H1 (cell line): Measurements from ENCODE around the gene HTR3E. TPM values are rescaled to one million over a fixed set of nuclear protein-coding genes. Genes with fewer than 3 reads are reported as not detected.

Experiments
- CTCF ChIA-PET: fragments of 300-600 bp; sonication (Branson Sonifier 250); formaldehyde crosslinking; loops from one replicate; lab custom pipeline; 2021; ENCODE audit not compliant: partially characterized antibody; lab: Charles Lee
- POLR2A ChIA-PET: fragments of 300-600 bp; sonication (Branson Sonifier 250); formaldehyde crosslinking; loops from one replicate; lab custom pipeline; 2021; ENCODE audit warnings: inconsistent platforms; ENCODE audit not compliant: partially characterized antibody; lab: Charles Lee
- DNase-seq, 2 experiments: peaks; one replicate each; pipeline versions ENCODE4 v3.0.0 to v3.0.0-alpha.2; 2010 to 2022; ENCODE audit warnings: low spot score in 2 of 2, low read depth in 1 of 2, mixed read lengths in 1 of 2
- FAIRE-seq: peaks from 2 replicates; lab custom pipeline; 2011; peaks lifted over from hg19 to GRCh38; lab: Jason Lieb, UNC
- H2AFZ ChIP-seq: 2 replicates; pipeline ENCODE4 v1.8.1; 2012; ENCODE audit warnings: low read length, inconsistent platforms
- H2AK5ac ChIP-seq: 2 replicates; pipeline ENCODE4 v1.6.1; 2013; ENCODE audit warnings: low read depth, low read length
- H2BK120ac ChIP-seq: replicated peaks from 2 replicates; pipeline ENCODE3; 2013; ENCODE audit warnings: low read depth, low read length, inconsistent platforms
- H2BK12ac ChIP-seq: 2 replicates; pipeline ENCODE4 v1.6.1; 2013; ENCODE audit warnings: low read depth, low read length
- H2BK15ac ChIP-seq: 2 replicates; pipeline ENCODE4 v1.6.1; 2013; ENCODE audit warnings: low read length
- H2BK20ac ChIP-seq: 2 replicates; pipeline ENCODE4 v1.6.1; 2013; ENCODE audit warnings: low read length
- H2BK5ac ChIP-seq: 2 replicates; pipeline ENCODE4 v1.6.1; 2013; ENCODE audit warnings: low read depth, low read length
- H3K14ac ChIP-seq: 2 replicates; pipeline ENCODE4 v1.6.1; 2013; ENCODE audit warnings: inconsistent platforms; ENCODE audit not compliant: insufficient read length
- H3K18ac ChIP-seq: 2 replicates; pipeline ENCODE4 v1.6.1; 2013; ENCODE audit warnings: low read length; ENCODE audit errors: extremely low read depth
- H3K23ac ChIP-seq: 2 replicates; pipeline ENCODE4 v1.6.1; 2013; ENCODE audit warnings: inconsistent platforms; ENCODE audit not compliant: insufficient read length
- H3K23me2 ChIP-seq: 2 replicates; pipeline ENCODE4 v1.6.1; 2013; ENCODE audit warnings: low read depth, low read length
- H3K27ac ChIP-seq: 2 replicates; pipeline ENCODE4 v1.6.1; 2011; ENCODE audit warnings: low read depth, low read length, inconsistent platforms
- H3K27me3 ChIP-seq, 4 experiments: replicated peaks in 1 of 4; 1 replicate in 1 of 4; 2 replicates in 3 of 4; pipeline versions ENCODE4 v1.6.1 to v1.8.1; 2011 to 2013; ENCODE audit warnings: low read length in 3 of 4, mild to moderate bottlenecking in 3 of 4, inconsistent platforms in 2 of 4, mixed read lengths in 2 of 4, moderate library complexity in 1 of 4; ENCODE audit not compliant: control insufficient read depth in 3 of 4, insufficient read depth in 3 of 4; ENCODE audit errors: extremely low read depth in 1 of 4
- H3K36me3 ChIP-seq, 4 experiments: 2 replicates each; pipeline versions ENCODE4 v1.6.1 to v1.8.1; 2011 to 2013; ENCODE audit warnings: mild to moderate bottlenecking in 4 of 4, low read length in 3 of 4, moderate library complexity in 2 of 4, control low read depth in 1 of 4, inconsistent platforms in 1 of 4; ENCODE audit not compliant: insufficient read depth in 4 of 4, control insufficient read depth in 2 of 4
- H3K4ac ChIP-seq: replicated peaks from 2 replicates; pipeline ENCODE3; 2013; ENCODE audit warnings: low read length, low read depth, mixed read lengths, inconsistent platforms; ENCODE audit not compliant: insufficient read length
- H3K4me1 ChIP-seq, 4 experiments: replicated peaks in 1 of 4; 1 replicate in 1 of 4; 2 replicates in 3 of 4; pipeline versions ENCODE4 v1.6.1 to v1.8.1; 2011 to 2013; ENCODE audit warnings: low read length in 3 of 4, inconsistent platforms in 2 of 4, mixed read lengths in 1 of 4; ENCODE audit not compliant: insufficient read depth in 4 of 4, control insufficient read depth in 3 of 4
- H3K4me2 ChIP-seq, 2 experiments: 2 replicates each; pipeline versions ENCODE4 v1.6.1 to v1.8.1; 2011 to 2013; ENCODE audit warnings: low read depth in 2 of 2, low read length in 2 of 2, control low read depth in 1 of 2, inconsistent platforms in 1 of 2, mild to moderate bottlenecking in 1 of 2; ENCODE audit not compliant: insufficient read depth in 1 of 2
- H3K4me3 ChIP-seq, 4 experiments: fragments of 200-600, 300-600 bp in 1 of 4; sonication (generic), shearing (Covaris generic), sonication (Bioruptor Twin) in 1 of 4; 2 replicates each; pipeline versions ENCODE4 v1.5.1 to v1.8.1; 2011 to 2016; ENCODE audit warnings: low read length in 4 of 4, low read depth in 3 of 4, control low read depth in 2 of 4, inconsistent platforms in 2 of 4, mild to moderate bottlenecking in 2 of 4, mixed read lengths in 1 of 4, moderate library complexity in 1 of 4; ENCODE audit not compliant: insufficient read depth in 2 of 4; ENCODE audit errors: extremely low read depth in 1 of 4
- H3K56ac ChIP-seq: replicated peaks from 2 replicates; pipeline ENCODE3; 2013; ENCODE audit warnings: low read depth, mild to moderate bottlenecking, mixed read lengths, low read length, inconsistent platforms; ENCODE audit not compliant: insufficient read length
- H3K79me1 ChIP-seq: 2 replicates; pipeline ENCODE4 v1.6.1; 2013; ENCODE audit warnings: low read depth, low read length, control low read depth
- H3K79me2 ChIP-seq, 2 experiments: 2 replicates each; pipeline versions ENCODE4 v1.6.1 to v1.8.1; 2012 to 2013; ENCODE audit warnings: low read length in 2 of 2, mild to moderate bottlenecking in 2 of 2, inconsistent platforms in 1 of 2; ENCODE audit not compliant: insufficient read depth in 2 of 2, control insufficient read depth in 1 of 2
- H3K9ac ChIP-seq, 4 experiments: replicated peaks in 1 of 4; 1 replicate in 1 of 4; 2 replicates in 3 of 4; pipeline versions ENCODE4 v1.6.1 to v1.8.1; 2011 to 2013; ENCODE audit warnings: low read depth in 3 of 4, low read length in 3 of 4, control low read depth in 2 of 4, mild to moderate bottlenecking in 2 of 4, moderate library complexity in 2 of 4, inconsistent platforms in 1 of 4; ENCODE audit errors: extremely low read depth in 1 of 4
- H3K9me3 ChIP-seq, 2 experiments: 2 replicates each; pipeline versions ENCODE4 v1.6.1 to v1.8.1; 2012 to 2013; ENCODE audit warnings: mild to moderate bottlenecking in 2 of 2, moderate library complexity in 2 of 2, control low read depth in 1 of 2, inconsistent platforms in 1 of 2, low read depth in 1 of 2, low read length in 1 of 2, mixed read lengths in 1 of 2; ENCODE audit not compliant: insufficient read depth in 2 of 2
- H4K20me1 ChIP-seq, 2 experiments: replicated peaks in 1 of 2; 2 replicates each; pipeline versions ENCODE3 to v1.8.1; 2011 to 2013; ENCODE audit warnings: inconsistent platforms in 2 of 2, low read length in 2 of 2, mild to moderate bottlenecking in 1 of 2; ENCODE audit not compliant: insufficient read depth in 2 of 2, control insufficient read depth in 1 of 2
- H4K5ac ChIP-seq: 2 replicates; pipeline ENCODE4 v1.6.1; 2013; ENCODE audit warnings: low read length, low read depth, mixed read lengths, inconsistent platforms; ENCODE audit not compliant: insufficient read length
- H4K8ac ChIP-seq: 2 replicates; pipeline ENCODE4 v1.8.0; 2013; ENCODE audit warnings: mild to moderate bottlenecking, moderate library complexity, low read length, inconsistent platforms; ENCODE audit not compliant: insufficient read depth; ENCODE audit errors: extremely low read depth
- H4K91ac ChIP-seq: replicated peaks from 2 replicates; pipeline ENCODE3; 2013; ENCODE audit warnings: low read length, mixed read lengths, inconsistent platforms; ENCODE audit not compliant: insufficient read length
- KDM5A ChIP-seq: fragments of 200-600 bp; IDR thresholded peaks from 2 replicates; pipeline ENCODE4 v1.7.1; 2012; ENCODE audit warnings: mild to moderate bottlenecking, low read length, inconsistent platforms, mixed read lengths
- RFX5 ChIP-seq: IDR thresholded peaks from 2 replicates; pipeline ENCODE4 v1.6.1; 2011; ENCODE audit warnings: low read depth, low read length, improper control_type of control experiment, borderline replicate concordance
- SP2 ChIP-seq: IDR thresholded peaks from 2 replicates; pipeline ENCODE4 v1.6.1; 2012; ENCODE audit warnings: mild to moderate bottlenecking, low read length, inconsistent platforms
- TAF1 ChIP-seq: IDR thresholded peaks from 2 replicates; pipeline ENCODE4 v1.6.1; 2011; ENCODE audit warnings: mild to moderate bottlenecking, low read depth, low read length
- WGBS, 2 experiments: shearing (Covaris generic) in 1 of 2; methylation state at CpG; one replicate each; pipeline versions ENCODE4 v1.1.6 to v1.1.7; 2013 to 2015; ENCODE audit warnings: low lambda C conversion rate in 2 of 2, mixed read lengths in 2 of 2, inconsistent platforms in 1 of 2, low coverage in 1 of 2, missing lambda C conversion rate in 1 of 2; ENCODE audit not compliant: insufficient replicate concordance in 2 of 2, insufficient coverage in 1 of 2, insufficient read length in 1 of 2; ENCODE audit errors: extremely low coverage in 1 of 2, missing lambda C conversion rate in 1 of 2; 5-methylcytosine and 5-hydroxymethylcytosine counted together
- polyA plus RNA-seq, 7 experiments: library from polyadenylated mRNA; depleted of rRNA in 3 of 7; stranded (reverse) in 5 of 7; unstranded in 2 of 7; fragments of >200 nt in 5 of 7; fragments of 200-250 nt in 2 of 7; gene quantifications; 1 replicate in 5 of 7; 2 replicates in 1 of 7; 4 replicates in 1 of 7; pipeline versions ENCODE4 v1.2.1 to v1.2.3, GENCODE V29; 2011 to 2013; ENCODE audit warnings: missing spikeins in 2 of 7, mixed read lengths in 2 of 7
- total RNA-seq: library from RNA; stranded (reverse); fragmentation: NEBNext Ultra II Directional; extraction: Animal tissue kit (Norgen Biotek cat#: 25700); gene quantifications from 2 replicates; pipeline ENCODE4 v1.2.1, GENCODE V29; 2021

Gene HTR3E
- total and polyA plus RNA-seq, 2 of the 8 experiments (the other 6 are each of a cell fraction or from before 2014, with no cell fraction given): not detected

GRCh38 chr3:184082034-184082433 lies 14.8 kb upstream of the HTR3E start:
- Histone ChIP-seq H3K9ac (no peak overlapping the region), H3K4me1 (no peaks in the 10 kb centered on the region), H4K91ac (no peak overlapping the region), H3K27ac (no peak overlapping the region), H3K4me3 (no peak overlapping the region), H2BK15ac (no peak overlapping the region), H3K9me3 (no peaks in the 10 kb centered on the region), H3K79me1 (no peaks in the 10 kb centered on the region), H4K20me1 (no peaks in the 10 kb centered on the region), H3K36me3 (no peaks in the 10 kb centered on the region), H3K79me2 (no peaks in the 10 kb centered on the region), H2BK5ac (no peak overlapping the region; the same call in 1 of the 2 replicates), H3K27me3 (no peaks in the 10 kb centered on the region; a peak in 1 of 7 replicates), H3K4ac (no peak overlapping the region), H2BK12ac (no peak overlapping the region), H4K5ac (no peak overlapping the region), H3K23ac (no peak overlapping the region), H3K4me2 (no peak overlapping the region), H3K18ac (no peak overlapping the region), H2AK5ac (no peak overlapping the region), H2AFZ (no peak overlapping the region), H3K14ac (no peak overlapping the region), H3K23me2 (no peaks in the 10 kb centered on the region; the same call in 1 of the 2 replicates), H3K56ac (no peak overlapping the region), H2BK20ac (no peak overlapping the region), H2BK120ac (no peak overlapping the region), H4K8ac (no peak overlapping the region)
- WGBS, 2 experiments: 97% methylated on average over 10 of the region's 10 CpGs; no CpG with 5 or more reads in 1 of the 2 experiments
- DNase-seq (no peak), FAIRE-seq (no peak)
- POLR2A ChIA-PET: interaction anchor here (0.6 to 0.8 kb wide), 2 partner anchors 13 to 71 kb away, joined by 3 to 4 read pairs; no protein-coding TSS in a partner anchor
- no peak for TF ChIP-seq SP2
- TF ChIP-seq TAF1: no peak
- TF ChIP-seq KDM5A: no peak
- no peak for TF ChIP-seq RFX5
- CTCF ChIA-PET: interaction anchor here (0.6 to 1.3 kb wide), 5 partner anchors 8 to 244 kb away, joined by 3 to 4 read pairs (median 3); no protein-coding TSS in a partner anchor
